Measurements from ENCODE around the gene PKN3. TPM values are rescaled to one million over a fixed set of nuclear protein-coding genes. Genes with fewer than 3 reads are reported as not detected.

PKN3 gene
- total and polyA plus RNA-seq, 4 donors = 0.61 to 4.2 (median 1.5) TPM

- no peaks in the 10 kb centered on the region for H3K9me3 ChIP-seq (ENCODE audit: control insufficient read depth in 4 of 4, low read length in 3 of 4)
- under 1% methylated on average over 86 of the region's 86 CpGs for WGBS
- peak within 1 kb of the TSS; percentile 96 to 97 for H3K27ac ChIP-seq (ENCODE audit: low read depth in 1 of 2, low read length in 2 of 2)
- TF ChIP-seq EGR1 (IDR thresholded peaks at IDR 0.05; ENCODE audit: low read depth in 2 of 2) (peak; percentile 14 to 27), TAF1 (conservative IDR thresholded peaks at IDR 0.05) (peak; percentile 69), SP1 (IDR thresholded peaks at IDR 0.05) (peak; percentile 69), RXRA (IDR thresholded peaks at IDR 0.05) (no peak), HNF4A (conservative IDR thresholded peaks at IDR 0.05) (peak; percentile 47 to 57), HNF4G (IDR thresholded peaks at IDR 0.05) (no peak), NR2F2 (IDR thresholded peaks at IDR 0.05) (peak; percentile 77), YY1 (IDR thresholded peaks at IDR 0.05) (peak; percentile 100), GABPA (IDR thresholded peaks at IDR 0.05 in 1 of 2, conservative IDR thresholded peaks at IDR 0.05 in 1 of 2) (peak in 1 of 2 donors; percentile 74), FOXA1 (IDR thresholded peaks at IDR 0.05) (peak; percentile 15), FOXA2 (IDR thresholded peaks at IDR 0.05) (no peak), JUND (IDR thresholded peaks at IDR 0.05) (no peak), RAD21 (IDR thresholded peaks at IDR 0.05) (peak in 1 of 2 donors; percentile 55)
- TF ChIP-seq, protein P1, sequence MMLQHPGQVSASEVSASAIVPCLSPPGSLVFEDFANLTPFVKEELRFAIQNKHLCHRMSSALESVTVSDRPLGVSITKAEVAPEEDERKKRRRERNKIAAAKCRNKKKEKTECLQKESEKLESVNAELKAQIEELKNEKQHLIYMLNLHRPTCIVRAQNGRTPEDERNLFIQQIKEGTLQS (IDR thresholded peaks at IDR 0.05) = peak; percentile 22
- TF ChIP-seq, protein P2, sequence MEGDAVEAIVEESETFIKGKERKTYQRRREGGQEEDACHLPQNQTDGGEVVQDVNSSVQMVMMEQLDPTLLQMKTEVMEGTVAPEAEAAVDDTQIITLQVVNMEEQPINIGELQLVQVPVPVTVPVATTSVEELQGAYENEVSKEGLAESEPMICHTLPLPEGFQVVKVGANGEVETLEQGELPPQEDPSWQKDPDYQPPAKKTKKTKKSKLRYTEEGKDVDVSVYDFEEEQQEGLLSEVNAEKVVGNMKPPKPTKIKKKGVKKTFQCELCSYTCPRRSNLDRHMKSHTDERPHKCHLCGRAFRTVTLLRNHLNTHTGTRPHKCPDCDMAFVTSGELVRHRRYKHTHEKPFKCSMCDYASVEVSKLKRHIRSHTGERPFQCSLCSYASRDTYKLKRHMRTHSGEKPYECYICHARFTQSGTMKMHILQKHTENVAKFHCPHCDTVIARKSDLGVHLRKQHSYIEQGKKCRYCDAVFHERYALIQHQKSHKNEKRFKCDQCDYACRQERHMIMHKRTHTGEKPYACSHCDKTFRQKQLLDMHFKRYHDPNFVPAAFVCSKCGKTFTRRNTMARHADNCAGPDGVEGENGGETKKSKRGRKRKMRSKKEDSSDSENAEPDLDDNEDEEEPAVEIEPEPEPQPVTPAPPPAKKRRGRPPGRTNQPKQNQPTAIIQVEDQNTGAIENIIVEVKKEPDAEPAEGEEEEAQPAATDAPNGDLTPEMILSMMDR (IDR thresholded peaks at IDR 0.05; ENCODE audit: low read depth, low read length, missing input control) = no peak
- TF ChIP-seq, protein P3, sequence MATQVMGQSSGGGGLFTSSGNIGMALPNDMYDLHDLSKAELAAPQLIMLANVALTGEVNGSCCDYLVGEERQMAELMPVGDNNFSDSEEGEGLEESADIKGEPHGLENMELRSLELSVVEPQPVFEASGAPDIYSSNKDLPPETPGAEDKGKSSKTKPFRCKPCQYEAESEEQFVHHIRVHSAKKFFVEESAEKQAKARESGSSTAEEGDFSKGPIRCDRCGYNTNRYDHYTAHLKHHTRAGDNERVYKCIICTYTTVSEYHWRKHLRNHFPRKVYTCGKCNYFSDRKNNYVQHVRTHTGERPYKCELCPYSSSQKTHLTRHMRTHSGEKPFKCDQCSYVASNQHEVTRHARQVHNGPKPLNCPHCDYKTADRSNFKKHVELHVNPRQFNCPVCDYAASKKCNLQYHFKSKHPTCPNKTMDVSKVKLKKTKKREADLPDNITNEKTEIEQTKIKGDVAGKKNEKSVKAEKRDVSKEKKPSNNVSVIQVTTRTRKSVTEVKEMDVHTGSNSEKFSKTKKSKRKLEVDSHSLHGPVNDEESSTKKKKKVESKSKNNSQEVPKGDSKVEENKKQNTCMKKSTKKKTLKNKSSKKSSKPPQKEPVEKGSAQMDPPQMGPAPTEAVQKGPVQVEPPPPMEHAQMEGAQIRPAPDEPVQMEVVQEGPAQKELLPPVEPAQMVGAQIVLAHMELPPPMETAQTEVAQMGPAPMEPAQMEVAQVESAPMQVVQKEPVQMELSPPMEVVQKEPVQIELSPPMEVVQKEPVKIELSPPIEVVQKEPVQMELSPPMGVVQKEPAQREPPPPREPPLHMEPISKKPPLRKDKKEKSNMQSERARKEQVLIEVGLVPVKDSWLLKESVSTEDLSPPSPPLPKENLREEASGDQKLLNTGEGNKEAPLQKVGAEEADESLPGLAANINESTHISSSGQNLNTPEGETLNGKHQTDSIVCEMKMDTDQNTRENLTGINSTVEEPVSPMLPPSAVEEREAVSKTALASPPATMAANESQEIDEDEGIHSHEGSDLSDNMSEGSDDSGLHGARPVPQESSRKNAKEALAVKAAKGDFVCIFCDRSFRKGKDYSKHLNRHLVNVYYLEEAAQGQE (IDR thresholded peaks at IDR 0.05) = no peak
- TF ChIP-seq, protein P4, sequence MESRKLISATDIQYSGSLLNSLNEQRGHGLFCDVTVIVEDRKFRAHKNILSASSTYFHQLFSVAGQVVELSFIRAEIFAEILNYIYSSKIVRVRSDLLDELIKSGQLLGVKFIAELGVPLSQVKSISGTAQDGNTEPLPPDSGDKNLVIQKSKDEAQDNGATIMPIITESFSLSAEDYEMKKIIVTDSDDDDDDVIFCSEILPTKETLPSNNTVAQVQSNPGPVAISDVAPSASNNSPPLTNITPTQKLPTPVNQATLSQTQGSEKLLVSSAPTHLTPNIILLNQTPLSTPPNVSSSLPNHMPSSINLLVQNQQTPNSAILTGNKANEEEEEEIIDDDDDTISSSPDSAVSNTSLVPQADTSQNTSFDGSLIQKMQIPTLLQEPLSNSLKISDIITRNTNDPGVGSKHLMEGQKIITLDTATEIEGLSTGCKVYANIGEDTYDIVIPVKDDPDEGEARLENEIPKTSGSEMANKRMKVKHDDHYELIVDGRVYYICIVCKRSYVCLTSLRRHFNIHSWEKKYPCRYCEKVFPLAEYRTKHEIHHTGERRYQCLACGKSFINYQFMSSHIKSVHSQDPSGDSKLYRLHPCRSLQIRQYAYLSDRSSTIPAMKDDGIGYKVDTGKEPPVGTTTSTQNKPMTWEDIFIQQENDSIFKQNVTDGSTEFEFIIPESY (IDR thresholded peaks at IDR 0.05) = peak; percentile 66
- TF ChIP-seq, protein P5, sequence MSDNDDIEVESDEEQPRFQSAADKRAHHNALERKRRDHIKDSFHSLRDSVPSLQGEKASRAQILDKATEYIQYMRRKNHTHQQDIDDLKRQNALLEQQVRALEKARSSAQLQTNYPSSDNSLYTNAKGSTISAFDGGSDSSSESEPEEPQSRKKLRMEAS (IDR thresholded peaks at IDR 0.05) = peak; percentile 54
- peak within 1 kb of the TSS; percentile 44 to 88 for H3K9ac ChIP-seq (ENCODE audit: low read depth in 1 of 2, low read length in 2 of 2)
- H3K36me3 ChIP-seq (ENCODE audit: control insufficient read depth in 4 of 4, insufficient read depth in 3 of 4, low read depth in 1 of 4, low read length in 3 of 4) = no peaks in the 10 kb centered on the region
- peak within 1 kb of the TSS; percentile 70 to 94 (median 79) for H3K4me3 ChIP-seq (ENCODE audit: low read depth in 1 of 3, low read length in 3 of 3)
- no peaks in the 10 kb centered on the region for H3K27me3 ChIP-seq (ENCODE audit: control insufficient read depth in 4 of 4, insufficient read depth in 4 of 4, low read length in 3 of 4)
- DNase-seq (ENCODE audit: low spot score) = peak; percentile 96
- peaks cover 0 to 4% (median 1%) of the 10 kb centered on the region in 4 donors for H3K4me1 ChIP-seq (ENCODE audit: control insufficient read depth in 4 of 4, insufficient read depth in 4 of 4, low read length in 3 of 4)
These were observed 45.6 kb upstream of the PKN3 start, which contains the start of gene DYNC2I2 for GRCh38 chr9:128656416-128657343. Gene DYNC2I2 (minus strand): TSS chr9:128656847. CDS start chr9:128656726, 121 bp downstream.

Measured in liver (tissue), 9 donors.